ENCODE results near the gene RAB11FIP4. TPM values are rescaled to one million over a fixed set of nuclear protein-coding genes. Genes with fewer than 3 reads are reported as not detected.

RAB11FIP4 gene
- total and polyA plus RNA-seq, 2 donors (not counting 1 experiment from before 2014, with no cell fraction given): 0.16 to 0.66 TPM

DNA sequence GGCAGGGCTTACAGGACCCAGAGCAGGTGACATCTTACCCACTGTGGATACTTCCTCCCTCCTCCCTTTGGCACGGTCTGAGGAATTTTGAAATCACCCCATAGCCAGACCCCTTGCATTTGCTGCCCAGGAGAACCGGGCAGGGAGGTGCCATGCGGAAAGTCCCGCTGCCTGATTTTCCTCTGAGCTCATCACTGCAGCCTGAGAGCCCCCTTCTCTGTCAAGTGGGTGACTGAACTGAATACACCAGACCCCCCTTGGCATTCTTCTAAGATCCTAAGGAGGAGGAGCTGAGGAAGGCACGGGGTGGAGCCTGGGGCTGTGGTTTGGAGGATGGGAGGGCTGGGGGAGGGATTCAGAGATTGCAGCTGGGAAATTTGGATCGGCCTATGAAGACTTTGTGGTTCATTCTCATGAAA, 173.4 kb downstream of the RAB11FIP4 start:
- H3K9ac ChIP-seq (ENCODE audit: insufficient read depth, low read length): no peak overlapping the region
- peak; percentile 75 to 85 for DNase-seq (ENCODE audit: low read depth in 2 of 2)
- H3K9me3 ChIP-seq (ENCODE audit: control insufficient read depth, insufficient read depth, low read depth, low read length): no peaks in the 10 kb centered on the region
- H3K27me3 ChIP-seq (ENCODE audit: control insufficient read depth, insufficient read depth, low read length): no peaks in the 10 kb centered on the region
- no peak overlapping the region for H2AFZ ChIP-seq (ENCODE audit: low read length)
- peak overlapping the region; percentile 1 for H3K4me2 ChIP-seq (ENCODE audit: extremely low read depth, insufficient read depth, low read length)
- H3K79me2 ChIP-seq (ENCODE audit: control insufficient read depth, insufficient read depth, low read length): peaks cover 99% of the 10 kb centered on the region
- H3K4me1 ChIP-seq (ENCODE audit: control insufficient read depth, extremely low read depth, insufficient read depth, low read length): peaks cover 14% of the 10 kb centered on the region
- H3K27ac ChIP-seq (ENCODE audit: insufficient read depth, low read length): peak overlapping the region; percentile 18
- no peak for TF ChIP-seq EZH2 (IDR thresholded peaks at IDR 0.05; ENCODE audit: low read length, missing control alignments)
- TF ChIP-seq, protein P1, sequence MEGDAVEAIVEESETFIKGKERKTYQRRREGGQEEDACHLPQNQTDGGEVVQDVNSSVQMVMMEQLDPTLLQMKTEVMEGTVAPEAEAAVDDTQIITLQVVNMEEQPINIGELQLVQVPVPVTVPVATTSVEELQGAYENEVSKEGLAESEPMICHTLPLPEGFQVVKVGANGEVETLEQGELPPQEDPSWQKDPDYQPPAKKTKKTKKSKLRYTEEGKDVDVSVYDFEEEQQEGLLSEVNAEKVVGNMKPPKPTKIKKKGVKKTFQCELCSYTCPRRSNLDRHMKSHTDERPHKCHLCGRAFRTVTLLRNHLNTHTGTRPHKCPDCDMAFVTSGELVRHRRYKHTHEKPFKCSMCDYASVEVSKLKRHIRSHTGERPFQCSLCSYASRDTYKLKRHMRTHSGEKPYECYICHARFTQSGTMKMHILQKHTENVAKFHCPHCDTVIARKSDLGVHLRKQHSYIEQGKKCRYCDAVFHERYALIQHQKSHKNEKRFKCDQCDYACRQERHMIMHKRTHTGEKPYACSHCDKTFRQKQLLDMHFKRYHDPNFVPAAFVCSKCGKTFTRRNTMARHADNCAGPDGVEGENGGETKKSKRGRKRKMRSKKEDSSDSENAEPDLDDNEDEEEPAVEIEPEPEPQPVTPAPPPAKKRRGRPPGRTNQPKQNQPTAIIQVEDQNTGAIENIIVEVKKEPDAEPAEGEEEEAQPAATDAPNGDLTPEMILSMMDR (conservative IDR thresholded peaks at IDR 0.05 in 1 of 2, IDR thresholded peaks at IDR 0.05 in 1 of 2; ENCODE audit: low read depth in 1 of 2, low read length in 2 of 2): no peak
- peaks cover 2% of the 10 kb centered on the region for H3K36me3 ChIP-seq (ENCODE audit: control insufficient read depth, insufficient read depth, low read length)
- H4K20me1 ChIP-seq (ENCODE audit: control insufficient read depth, extremely low read depth, insufficient read depth, low read length): no peaks in the 10 kb centered on the region
- H3K4me3 ChIP-seq (replicated peaks in 1 of 4; ENCODE audit: control extremely low read depth in 1 of 4, insufficient read depth in 1 of 4, low read depth in 3 of 4, low read length in 4 of 4): peak overlapping the region in 2 of 4 experiments; percentile 30 to 39

DNA sequence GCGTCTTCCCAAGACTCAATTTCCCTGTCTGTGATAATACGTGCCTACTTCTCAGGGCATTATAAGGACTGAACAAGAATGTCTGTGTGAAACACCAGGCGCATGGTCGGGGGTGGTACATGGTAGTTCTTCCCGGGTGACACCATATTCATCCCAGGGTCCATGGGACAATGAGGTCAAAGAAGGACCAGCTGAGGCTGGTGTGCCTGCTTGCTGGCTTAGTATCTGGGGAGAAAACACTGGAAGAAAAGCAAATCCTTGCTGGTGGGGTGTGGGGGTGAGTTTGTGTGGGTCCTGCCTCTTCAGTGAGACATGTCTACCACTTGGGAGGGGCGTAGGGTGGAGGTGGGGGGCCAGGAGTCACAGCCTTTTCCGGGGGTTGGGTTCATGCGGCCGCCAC, 174.2 kb downstream of the RAB11FIP4 start:
- H3K27ac ChIP-seq (ENCODE audit: insufficient read depth, low read length): peak overlapping the region; percentile 18
- H3K4me3 ChIP-seq (replicated peaks in 1 of 4; ENCODE audit: control extremely low read depth in 1 of 4, insufficient read depth in 1 of 4, low read depth in 3 of 4, low read length in 4 of 4): peak overlapping the region in 1 of 4 experiments; percentile 39
- H3K4me1 ChIP-seq (ENCODE audit: control insufficient read depth, extremely low read depth, insufficient read depth, low read length): peaks cover 20% of the 10 kb centered on the region
- H3K36me3 ChIP-seq (ENCODE audit: control insufficient read depth, insufficient read depth, low read length): peaks cover 5% of the 10 kb centered on the region
- no peak overlapping the region for H3K9ac ChIP-seq (ENCODE audit: insufficient read depth, low read length)
- peaks cover 98% of the 10 kb centered on the region for H3K79me2 ChIP-seq (ENCODE audit: control insufficient read depth, insufficient read depth, low read length)
- TF ChIP-seq, protein P1 (conservative IDR thresholded peaks at IDR 0.05 in 1 of 2, IDR thresholded peaks at IDR 0.05 in 1 of 2; ENCODE audit: low read depth in 1 of 2, low read length in 2 of 2): no peak
- no peak for TF ChIP-seq EZH2 (IDR thresholded peaks at IDR 0.05; ENCODE audit: low read length, missing control alignments)
- peak overlapping the region; percentile 1 for H3K4me2 ChIP-seq (ENCODE audit: extremely low read depth, insufficient read depth, low read length)
- no peaks in the 10 kb centered on the region for H3K9me3 ChIP-seq (ENCODE audit: control insufficient read depth, insufficient read depth, low read depth, low read length)
- no peak overlapping the region for H2AFZ ChIP-seq (ENCODE audit: low read length)
- no peaks in the 10 kb centered on the region for H4K20me1 ChIP-seq (ENCODE audit: control insufficient read depth, extremely low read depth, insufficient read depth, low read length)
- no peak for DNase-seq (ENCODE audit: low read depth in 2 of 2)
- H3K27me3 ChIP-seq (ENCODE audit: control insufficient read depth, insufficient read depth, low read length): no peaks in the 10 kb centered on the region

DNA sequence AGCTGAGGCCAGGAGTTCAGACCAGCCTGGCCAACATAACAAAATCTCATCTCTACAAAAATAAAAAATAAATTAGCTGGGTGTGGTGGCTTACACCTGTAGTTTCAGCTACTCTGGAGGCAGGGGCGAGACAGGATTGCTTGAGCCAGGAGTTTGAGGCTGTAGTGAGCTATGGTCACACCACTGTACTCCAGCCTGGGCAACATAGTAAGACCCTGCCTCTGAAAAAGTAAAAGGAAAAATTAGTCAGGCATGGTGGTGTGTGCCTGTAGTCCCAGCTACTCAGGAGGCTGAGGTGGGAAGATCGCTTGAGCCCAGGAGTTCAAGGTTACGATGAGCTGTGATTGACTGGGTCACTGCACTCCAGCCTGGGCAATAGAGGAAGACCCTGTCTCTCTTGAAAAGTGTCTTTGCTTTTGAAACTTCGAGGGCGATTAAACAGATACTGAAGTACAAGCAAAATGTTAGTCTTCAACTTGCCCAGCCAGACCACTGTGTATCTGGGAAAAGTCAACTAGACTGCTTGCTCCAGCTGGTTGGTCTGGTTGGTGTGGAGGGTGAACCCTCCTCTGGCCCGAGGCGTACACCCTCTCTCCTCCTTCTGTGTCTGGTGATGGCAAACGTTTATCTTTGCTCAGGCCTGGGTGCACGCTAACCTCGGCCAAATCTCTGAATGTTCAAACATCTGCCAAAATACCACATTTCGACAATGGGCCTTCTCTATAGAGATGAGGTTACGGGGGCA, 174.9 kb downstream of the RAB11FIP4 start:
- Histone ChIP-seq H3K9ac (ENCODE audit: insufficient read depth, low read length) (no peak overlapping the region), H3K4me1 (ENCODE audit: control insufficient read depth, extremely low read depth, insufficient read depth, low read length) (peaks cover 23% of the 10 kb centered on the region), H3K79me2 (ENCODE audit: control insufficient read depth, insufficient read depth, low read length) (peaks cover 90% of the 10 kb centered on the region), H2AFZ (ENCODE audit: low read length) (no peak overlapping the region), H3K9me3 (ENCODE audit: control insufficient read depth, insufficient read depth, low read depth, low read length) (no peaks in the 10 kb centered on the region), H3K4me3 (replicated peaks in 1 of 4; ENCODE audit: control extremely low read depth in 1 of 4, insufficient read depth in 1 of 4, low read depth in 3 of 4, low read length in 4 of 4) (no peak overlapping the region), H3K4me2 (ENCODE audit: extremely low read depth, insufficient read depth, low read length) (no peak overlapping the region), H3K27me3 (ENCODE audit: control insufficient read depth, insufficient read depth, low read length) (no peaks in the 10 kb centered on the region), H3K27ac (ENCODE audit: insufficient read depth, low read length) (no peak overlapping the region), H4K20me1 (ENCODE audit: control insufficient read depth, extremely low read depth, insufficient read depth, low read length) (no peaks in the 10 kb centered on the region), H3K36me3 (ENCODE audit: control insufficient read depth, insufficient read depth, low read length) (peaks cover 5% of the 10 kb centered on the region)
- TF ChIP-seq, protein P1 (conservative IDR thresholded peaks at IDR 0.05 in 1 of 2, IDR thresholded peaks at IDR 0.05 in 1 of 2; ENCODE audit: low read depth in 1 of 2, low read length in 2 of 2): no peak
- no peak for TF ChIP-seq EZH2 (IDR thresholded peaks at IDR 0.05; ENCODE audit: low read length, missing control alignments)
- DNase-seq (ENCODE audit: low read depth in 2 of 2): no peak
